Measurements from ENCODE around the gene SPEM3. TPM values are rescaled to one million over a fixed set of nuclear protein-coding genes. Genes with fewer than 3 reads are reported as not detected.

SPEM3 gene
- total and polyA plus RNA-seq, 2 of the 4 experiments (the other 2 are of a cell fraction): not detected

DNA sequence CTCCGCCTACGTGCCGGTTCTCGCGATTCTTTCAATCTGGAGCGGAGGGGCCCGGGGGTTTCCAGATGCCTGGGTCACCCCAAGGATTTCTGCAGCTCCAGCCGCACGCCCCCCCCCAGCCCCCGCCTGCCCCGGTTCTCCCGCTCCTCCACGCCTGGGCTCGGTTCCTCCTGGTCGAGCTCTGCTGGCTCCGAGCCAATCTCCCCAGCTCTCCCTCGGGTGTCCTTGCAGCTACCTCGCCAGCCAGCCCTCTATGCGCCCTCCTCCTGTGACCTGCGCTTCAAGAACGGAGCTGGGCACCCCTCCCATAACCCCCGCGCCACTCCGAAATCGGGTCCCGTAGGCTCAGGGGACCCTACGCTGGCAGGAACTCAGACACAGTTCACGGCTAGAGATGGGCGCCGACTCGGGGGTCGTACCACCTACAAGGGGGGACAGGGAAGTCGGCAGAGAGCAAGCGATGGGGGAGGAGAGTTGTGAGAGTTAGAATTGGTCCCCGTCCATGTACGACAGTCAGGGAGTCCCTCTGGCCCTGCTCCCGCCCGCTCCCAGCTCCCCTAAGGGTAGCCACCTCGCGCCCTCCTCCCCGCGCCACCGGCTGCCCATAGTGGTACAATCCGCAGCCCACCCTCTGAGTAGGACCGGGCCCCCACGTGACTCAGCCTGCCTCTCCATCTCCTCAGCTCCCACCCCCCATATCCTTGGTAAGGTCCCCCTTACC lies 11.6 kb downstream of the SPEM3 start:
- 0 out of 2 replicates have a peak, but pooled peaks cover 5% of the 10 kb centered on the region for H3K9me1 ChIP-seq (ENCODE audit: insufficient read depth, low read length)
- peak overlapping the region; percentile 65 for H3K18ac ChIP-seq (ENCODE audit: low read depth, low read length)
- dilution Hi-C loops (cut with HindIII; ENCODE audit: low sequenced_read_pairs, unreplicated experiment) (no loop called here), intact Hi-C loops (cut with micrococcal nuclease) (no loop called here), in situ Hi-C loops (cut with MboI; ENCODE audit: low sequenced_read_pairs) (no loop called here)
- H2BK120ac ChIP-seq (ENCODE audit: low read depth, low read length): no peak overlapping the region; the same call in 1 of the 2 replicates
- H4K8ac ChIP-seq (ENCODE audit: low read depth in 2 of 2, low read length in 2 of 2): peak overlapping the region; percentile 84 to 94; a peak in 3 of 4 replicates
- H2BK15ac ChIP-seq (ENCODE audit: low read depth, low read length): 0 out of 3 replicates have a peak overlapping the region, but pooled peaks have one; percentile 23
- POLR2A ChIA-PET (ENCODE audit: unreplicated experiment): interaction anchor here (0.6 kb wide), 1 partner anchor 935 kb away, joined by 3 read pairs; no protein-coding TSS in a partner anchor
- H3K14ac ChIP-seq (replicated peaks; ENCODE audit: low read depth, low read length): 0 out of 2 replicates have a peak overlapping the region, but pooled peaks have one; percentile 69
- peak overlapping the region; percentile 97 for H4K5ac ChIP-seq (ENCODE audit: low read depth, low read length)
- CTCF ChIA-PET: no interaction called here
- DNase-seq (no peak), ATAC-seq (ENCODE audit: low read depth) (0 out of 2 replicates have a peak, but pooled peaks have one; percentile 6)
- H3K36me3 ChIP-seq (ENCODE audit: control insufficient read depth, insufficient read depth, low read length): no peaks in the 10 kb centered on the region
- no TSS peak for BruUV-seq (replicated peaks)
- H3K79me1 ChIP-seq (ENCODE audit: low read depth in 1 of 2, low read length in 2 of 2): peaks cover 0 to 2% of the 10 kb centered on the region in 2 experiments; a peak in 1 of 4 replicates
- peak overlapping the region; percentile 67 for H3K9ac ChIP-seq (ENCODE audit: low read depth, low read length)
- peak overlapping the region; percentile 74; the same call in 1 of the 2 replicates for H4K91ac ChIP-seq (ENCODE audit: insufficient read depth, low read depth, low read length)
- H2BK5ac ChIP-seq (ENCODE audit: low read depth, low read length, poor library complexity, severe bottlenecking): no peak overlapping the region
- H3K27ac ChIP-seq (ENCODE audit: insufficient read depth, low read length): no peak overlapping the region; the same call in 1 of the 2 replicates
- H3K4me2 ChIP-seq (ENCODE audit: low read depth, low read length): peak overlapping the region; percentile 80
- peak overlapping the region; percentile 75; the same call in 1 of the 2 replicates for H3K23ac ChIP-seq (ENCODE audit: low read depth, low read length)
- H3K4ac ChIP-seq (ENCODE audit: low read depth, low read length): peak overlapping the region; percentile 51
- peak overlapping the region; percentile 48 for H3K4me3 ChIP-seq (ENCODE audit: insufficient read depth, low read depth, low read length)
- peaks cover 19% of the 10 kb centered on the region for H3K4me1 ChIP-seq (ENCODE audit: control insufficient read depth, insufficient read depth, low read length)
- peaks cover 3% of the 10 kb centered on the region; the same call in 1 of the 2 replicates for H4K20me1 ChIP-seq (ENCODE audit: insufficient read depth, low read length)
- peak overlapping the region; percentile 93 for H2AK9ac ChIP-seq (replicated peaks; ENCODE audit: low read depth, low read length, poor library complexity)
- H2BK20ac ChIP-seq (ENCODE audit: low read depth, low read length): no peak overlapping the region
- H3K56ac ChIP-seq (ENCODE audit: extremely low read depth, insufficient read depth, low read length): no peak overlapping the region
- peaks cover 34% of the 10 kb centered on the region for H3K27me3 ChIP-seq (ENCODE audit: control insufficient read depth, insufficient read depth, low read length)
- H2AFZ ChIP-seq (replicated peaks; ENCODE audit: low read length, poor library complexity): peak overlapping the region; percentile 84
- 3% methylated on average over 10 of the region's 46 CpGs; no CpG with 5 or more reads in 1 of the 2 experiments for WGBS, 2 experiments (ENCODE audit: extremely low coverage in 2 of 2, insufficient read length in 1 of 2)
- peak overlapping the region; percentile 68 for H2AK5ac ChIP-seq (ENCODE audit: low read depth, low read length)
- no peaks in the 10 kb centered on the region for H3K9me3 ChIP-seq (ENCODE audit: control insufficient read depth, insufficient read depth, low read length)
- TF ChIP-seq FOS (IDR thresholded peaks at IDR 0.05; ENCODE audit: low read depth, low read length): no peak
- TF ChIP-seq MAZ (IDR thresholded peaks at IDR 0.05; ENCODE audit: borderline replicate concordance, low read depth, low read length): no peak
- no peak for TF ChIP-seq RFX5 (IDR thresholded peaks at IDR 0.05; ENCODE audit: low read depth, low read length)
- TF ChIP-seq ELK1 (IDR thresholded peaks at IDR 0.05; ENCODE audit: borderline replicate concordance, low read depth, low read length): no peak
- no peak for TF ChIP-seq CEBPB (IDR thresholded peaks at IDR 0.05; ENCODE audit: low read depth, low read length)
- no peak for TF ChIP-seq SMC3 (IDR thresholded peaks at IDR 0.05; ENCODE audit: low read depth, low read length)
- TF ChIP-seq RAD21 (IDR thresholded peaks at IDR 0.05; ENCODE audit: low read length): no peak
- TF ChIP-seq BHLHE40 (IDR thresholded peaks at IDR 0.05; ENCODE audit: low read depth, low read length): no peak
- no peak for TF ChIP-seq MXI1 (IDR thresholded peaks at IDR 0.05; ENCODE audit: borderline replicate concordance, low read depth, low read length)
- TF ChIP-seq RCOR1 (IDR thresholded peaks at IDR 0.05; ENCODE audit: insufficient replicate concordance, low read length): no peak
- TF ChIP-seq CHD1 (IDR thresholded peaks at IDR 0.05; ENCODE audit: low read depth, low read length): no peak
- TF ChIP-seq NFE2L2 (IDR thresholded peaks at IDR 0.05; ENCODE audit: low read depth, low read length): no peak
- TF ChIP-seq, protein P1, sequence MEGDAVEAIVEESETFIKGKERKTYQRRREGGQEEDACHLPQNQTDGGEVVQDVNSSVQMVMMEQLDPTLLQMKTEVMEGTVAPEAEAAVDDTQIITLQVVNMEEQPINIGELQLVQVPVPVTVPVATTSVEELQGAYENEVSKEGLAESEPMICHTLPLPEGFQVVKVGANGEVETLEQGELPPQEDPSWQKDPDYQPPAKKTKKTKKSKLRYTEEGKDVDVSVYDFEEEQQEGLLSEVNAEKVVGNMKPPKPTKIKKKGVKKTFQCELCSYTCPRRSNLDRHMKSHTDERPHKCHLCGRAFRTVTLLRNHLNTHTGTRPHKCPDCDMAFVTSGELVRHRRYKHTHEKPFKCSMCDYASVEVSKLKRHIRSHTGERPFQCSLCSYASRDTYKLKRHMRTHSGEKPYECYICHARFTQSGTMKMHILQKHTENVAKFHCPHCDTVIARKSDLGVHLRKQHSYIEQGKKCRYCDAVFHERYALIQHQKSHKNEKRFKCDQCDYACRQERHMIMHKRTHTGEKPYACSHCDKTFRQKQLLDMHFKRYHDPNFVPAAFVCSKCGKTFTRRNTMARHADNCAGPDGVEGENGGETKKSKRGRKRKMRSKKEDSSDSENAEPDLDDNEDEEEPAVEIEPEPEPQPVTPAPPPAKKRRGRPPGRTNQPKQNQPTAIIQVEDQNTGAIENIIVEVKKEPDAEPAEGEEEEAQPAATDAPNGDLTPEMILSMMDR (conservative IDR thresholded peaks at IDR 0.05; ENCODE audit: low read depth, low read length): no peak
